GF-D8 (cell line): ENCODE results near the gene ZSCAN26.

Experiments
- DNase-seq: peaks from one replicate; lab custom pipeline; 2025; lab: John Stamatoyannopoulos, UW

ZSCAN26 gene

DNA sequence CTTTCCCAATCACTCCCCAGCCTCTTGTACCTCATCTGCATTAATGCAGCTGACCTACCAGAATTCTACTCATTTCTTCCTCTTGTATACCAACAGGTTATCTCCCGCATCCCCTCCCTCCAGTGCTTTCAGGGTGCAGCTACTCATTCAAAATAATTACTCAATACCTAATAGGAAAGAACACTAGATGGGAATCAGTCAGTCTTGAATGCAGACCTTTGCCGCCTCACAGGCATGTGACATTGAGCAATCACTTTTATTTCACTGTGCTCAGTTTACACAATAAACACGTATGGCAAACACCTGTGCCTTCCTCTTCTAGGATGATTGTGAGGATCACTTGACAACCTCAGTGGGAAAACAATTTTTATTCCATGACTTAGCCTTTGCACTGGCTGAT lies 55.7 kb downstream of the ZSCAN26 start:
- no peak for DNase-seq

DNA sequence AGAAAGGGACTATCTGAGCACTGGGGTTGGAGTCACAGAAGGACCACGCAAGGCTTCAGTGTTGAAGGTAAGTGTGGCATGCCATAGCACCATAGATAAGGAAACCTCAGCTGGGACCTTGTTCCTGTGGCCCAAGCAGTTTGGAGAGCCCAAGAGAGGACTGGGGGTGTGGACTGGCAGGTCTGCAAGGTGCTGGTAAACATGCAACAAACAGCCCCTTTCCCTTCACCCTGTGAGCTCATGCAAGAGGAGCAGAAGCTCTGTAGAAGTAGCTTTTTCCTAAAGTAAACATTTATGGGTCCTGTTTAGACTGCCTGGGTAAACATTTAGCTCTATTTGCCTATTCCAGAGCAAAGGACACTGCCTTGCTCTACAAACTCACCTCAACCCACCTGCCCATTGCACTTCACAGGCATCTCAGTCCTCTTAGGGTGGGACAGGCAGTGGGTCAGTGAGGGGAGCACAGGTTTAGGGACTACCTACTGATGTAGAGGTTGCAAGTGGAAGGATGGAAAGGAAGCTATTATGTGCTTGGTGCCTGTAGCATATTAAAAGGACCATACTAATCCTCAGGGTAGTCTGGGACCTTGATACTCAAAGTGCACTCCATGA lies 57.0 kb downstream of the ZSCAN26 start:
- no peak for DNase-seq

DNA sequence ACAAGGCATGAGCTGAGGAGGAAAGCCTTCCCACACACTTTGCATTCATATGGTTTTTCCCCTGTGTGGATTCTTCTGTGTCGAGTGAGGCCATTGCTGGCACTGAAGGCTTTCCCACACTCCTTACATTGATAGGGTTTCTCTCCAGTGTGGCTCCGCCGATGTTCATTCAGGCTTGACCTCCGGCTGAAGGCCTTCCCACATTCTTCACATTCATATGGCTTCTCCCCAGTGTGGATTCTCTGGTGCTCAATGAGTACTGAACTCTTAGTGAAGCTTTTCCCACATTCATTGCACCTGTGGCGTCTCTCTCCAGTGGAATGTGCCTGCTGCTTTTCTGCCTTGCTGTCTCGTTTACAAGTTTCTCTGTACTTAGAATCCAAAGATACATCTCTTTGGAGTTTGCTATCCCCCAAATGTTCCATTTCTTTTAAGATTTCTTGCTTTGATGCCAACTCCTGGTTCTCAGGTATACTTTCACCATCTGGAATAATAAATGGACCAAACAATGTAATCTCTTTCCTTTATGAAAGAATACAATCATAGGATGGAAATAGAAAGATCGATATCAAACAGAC lies 59.5 kb downstream of the ZSCAN26 start:
- no peak for DNase-seq
